Activated T-helper 2 cell treated with anti-CD3 and anti-CD28 coated beads, Interferon-gamma antibody, Interleukin-2, Interleukin-4, amounts not matched to agents 10 μg/mL and 5 μg/mL and 100 μg/mL, durations not matched to agents 14 hours and 24 hours and 36 hours (primary cell): ENCODE results near the gene ANAPC13. TPM values are rescaled to one million over a fixed set of nuclear protein-coding genes. Genes with fewer than 3 reads are reported as not detected.

Experiments
- DNase-seq: peaks from one replicate; pipeline ENCODE4 v3.0.0; 2021; ENCODE audit warnings: low spot score
- H3K27ac Mint-ChIP-seq: one replicate; pipeline ENCODE4 v1.8.0; 2021; ENCODE audit warnings: mixed read lengths
- H3K27me3 Mint-ChIP-seq: one replicate; pipeline ENCODE4 v1.8.0; 2021; ENCODE audit warnings: low read depth, mixed read lengths
- H3K36me3 Mint-ChIP-seq: one replicate; pipeline ENCODE4 v1.8.0; 2021; ENCODE audit warnings: low read depth, mixed read lengths
- H3K4me1 Mint-ChIP-seq: one replicate; pipeline ENCODE4 v1.8.0; 2021; ENCODE audit warnings: low read depth, mixed read lengths
- H3K4me3 Mint-ChIP-seq: one replicate; pipeline ENCODE4 v1.8.0; 2021; ENCODE audit warnings: low read depth, mild to moderate bottlenecking, moderate library complexity, mixed read lengths
- H3K9me3 Mint-ChIP-seq: one replicate; pipeline ENCODE4 v1.8.0; 2021; ENCODE audit warnings: mixed read lengths
- intact Hi-C: fragments of 100-400 bp; cut with micrococcal nuclease; formaldehyde crosslinking; loops from one replicate; pipeline ENCODE4 v1.15.1; 2023
- total RNA-seq: library from RNA; stranded (reverse); gene quantifications from 2 replicates; pipeline ENCODE4 v1.2.3, GENCODE V29; 2022

Gene ANAPC13
- total RNA-seq, 1 donor from 2014 or later: 27.3 TPM

- H3K4me1 Mint-ChIP-seq: no peaks in the 10 kb centered on the region
- H3K36me3 Mint-ChIP-seq: no peaks in the 10 kb centered on the region
- H3K4me3 Mint-ChIP-seq: no peak overlapping the region
Observed at GRCh38 chr3:134462331-134462941, 23.3 kb downstream of the ANAPC13 start.

DNA sequence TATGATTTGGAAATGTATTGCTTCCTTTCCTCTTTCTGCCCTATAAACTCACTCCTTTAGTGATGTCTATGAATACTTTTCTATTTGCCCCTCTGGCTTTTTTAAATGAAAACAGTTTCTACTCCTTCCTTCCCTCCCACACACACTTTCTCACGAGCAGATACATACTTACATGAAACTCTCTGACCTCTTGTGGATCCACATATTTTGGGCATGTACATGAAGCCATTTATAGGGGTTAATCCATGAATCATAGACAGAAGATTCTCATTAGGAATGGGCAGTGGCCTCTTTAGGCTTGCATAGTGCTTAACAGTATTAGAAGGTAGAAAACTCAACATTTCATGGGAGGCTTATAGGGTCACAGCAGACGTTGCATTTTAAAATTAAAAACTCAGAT is 24.8 kb downstream of the ANAPC13 start:
- Mint-ChIP-seq H3K27ac (no peak overlapping the region), H3K4me3 (no peak overlapping the region), H3K36me3 (no peaks in the 10 kb centered on the region), H3K9me3 (no peaks in the 10 kb centered on the region), H3K27me3 (peaks cover 22% of the 10 kb centered on the region), H3K4me1 (no peaks in the 10 kb centered on the region)
- intact Hi-C loops: no loop called here
- DNase-seq: no peak

More at GRCh38 chr3:134462331-134462941, 23.3 kb downstream of the ANAPC13 start:
- intact Hi-C loops: no loop called here
- H3K9me3 Mint-ChIP-seq: no peaks in the 10 kb centered on the region
- H3K27me3 Mint-ChIP-seq: peaks cover 18% of the 10 kb centered on the region
- DNase-seq: no peak
- no peak overlapping the region for H3K27ac Mint-ChIP-seq

DNA sequence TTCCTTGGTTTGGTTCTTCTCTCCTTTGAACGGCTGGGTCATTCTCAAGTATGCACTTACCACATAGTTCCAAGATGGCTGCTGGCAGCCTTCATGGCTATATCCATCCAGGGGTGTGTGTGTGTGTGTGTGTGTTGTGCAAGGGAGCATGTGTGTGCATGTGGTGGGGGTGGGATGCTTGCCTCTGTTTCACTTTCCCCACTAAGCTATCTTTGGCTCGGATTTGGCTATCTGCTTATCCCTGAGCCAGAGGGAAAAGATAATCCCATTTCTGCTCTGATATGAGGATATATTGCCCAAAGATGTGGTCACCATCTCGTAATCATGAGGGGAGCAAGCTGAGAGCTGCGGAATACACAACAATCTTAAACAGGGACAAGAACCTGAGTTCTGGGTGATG is 26.2 kb downstream of the ANAPC13 start:
- no peaks in the 10 kb centered on the region for H3K4me1 Mint-ChIP-seq
- H3K27me3 Mint-ChIP-seq: peaks cover 22% of the 10 kb centered on the region
- no peaks in the 10 kb centered on the region for H3K9me3 Mint-ChIP-seq
- no peak for DNase-seq
- no peaks in the 10 kb centered on the region for H3K36me3 Mint-ChIP-seq
- no peak overlapping the region for H3K27ac Mint-ChIP-seq
- H3K4me3 Mint-ChIP-seq: no peak overlapping the region
- intact Hi-C loops: no loop called here

GRCh38 chr3:134458406-134458945 is 27.3 kb downstream of the ANAPC13 start:
- Mint-ChIP-seq H3K4me1 (no peaks in the 10 kb centered on the region), H3K27me3 (peaks cover 24% of the 10 kb centered on the region), H3K36me3 (no peaks in the 10 kb centered on the region), H3K27ac (no peak overlapping the region), H3K9me3 (no peaks in the 10 kb centered on the region), H3K4me3 (no peak overlapping the region)
- DNase-seq: no peak
- intact Hi-C loops: no loop called here

DNA sequence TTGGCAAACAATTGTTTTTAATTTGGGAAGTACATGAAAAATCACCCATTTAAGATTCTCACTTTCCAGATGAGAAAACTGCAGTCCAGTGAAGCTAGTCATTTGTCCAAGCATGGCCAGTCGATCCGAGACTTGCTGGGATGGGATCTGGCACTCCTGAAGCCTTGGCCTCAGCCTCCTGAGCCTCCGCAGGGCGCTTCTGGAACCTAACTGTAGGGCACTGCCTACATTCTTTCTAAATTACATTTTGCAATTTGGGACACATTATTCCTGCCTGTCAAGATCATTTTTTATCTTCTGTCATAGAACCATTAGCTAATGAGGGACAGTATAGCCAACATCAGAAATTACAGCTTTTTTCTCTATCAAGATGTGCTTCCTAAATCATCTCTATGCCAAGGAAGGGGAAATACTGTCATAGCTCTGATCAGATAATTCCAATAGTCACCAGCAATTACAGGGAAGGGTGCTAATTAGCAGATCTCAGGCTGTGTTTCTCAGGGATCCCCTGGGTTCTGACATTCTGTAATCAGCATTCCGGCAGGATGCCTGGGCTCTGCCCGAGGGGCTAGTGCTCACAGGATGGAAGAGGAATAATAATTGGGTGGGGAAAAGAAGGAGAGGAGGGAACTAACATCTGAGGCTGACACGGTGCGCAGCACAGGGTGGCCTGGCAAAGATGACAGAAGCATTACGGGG is 28.3 kb downstream of the ANAPC13 start:
- no peaks in the 10 kb centered on the region for H3K4me1 Mint-ChIP-seq
- intact Hi-C loops: no loop called here
- no peak overlapping the region for H3K4me3 Mint-ChIP-seq
- H3K27me3 Mint-ChIP-seq: peaks cover 23% of the 10 kb centered on the region
- H3K27ac Mint-ChIP-seq: no peak overlapping the region
- no peaks in the 10 kb centered on the region for H3K36me3 Mint-ChIP-seq
- no peaks in the 10 kb centered on the region for H3K9me3 Mint-ChIP-seq
- DNase-seq: no peak

GRCh38 chr3:134453631-134454030 is 32.2 kb downstream of the ANAPC13 start:
- no peak for DNase-seq
- Mint-ChIP-seq H3K27me3 (peaks cover 23% of the 10 kb centered on the region), H3K36me3 (no peaks in the 10 kb centered on the region), H3K27ac (no peak overlapping the region), H3K9me3 (no peaks in the 10 kb centered on the region), H3K4me3 (no peak overlapping the region), H3K4me1 (no peaks in the 10 kb centered on the region)
- intact Hi-C loops: no loop called here

DNA sequence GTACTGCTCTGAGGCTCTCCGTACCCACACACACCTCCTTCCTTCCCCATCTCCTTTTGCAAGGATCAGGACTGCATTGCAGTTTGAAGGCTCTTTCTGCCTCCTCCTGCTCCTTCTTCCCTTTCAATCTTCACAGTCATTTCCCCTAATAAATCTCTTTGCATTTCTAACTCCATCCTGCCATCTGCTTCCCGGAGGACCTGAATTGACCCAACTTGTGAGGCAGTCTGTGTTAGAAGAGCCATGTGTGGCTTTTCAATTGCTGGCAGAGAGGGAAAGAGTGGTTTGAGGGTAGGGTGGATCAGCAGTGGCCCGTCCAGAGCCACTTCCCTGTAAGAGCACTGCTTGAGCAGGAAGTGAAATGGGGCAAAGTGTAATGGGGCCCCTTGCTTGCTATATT is 35.8 kb downstream of the ANAPC13 start:
- Mint-ChIP-seq H3K4me1 (no peaks in the 10 kb centered on the region), H3K36me3 (no peaks in the 10 kb centered on the region), H3K27me3 (peaks cover 13% of the 10 kb centered on the region), H3K9me3 (peaks cover 6% of the 10 kb centered on the region), H3K27ac (no peak overlapping the region), H3K4me3 (no peak overlapping the region)
- DNase-seq: no peak
- intact Hi-C loops: no loop called here

DNA sequence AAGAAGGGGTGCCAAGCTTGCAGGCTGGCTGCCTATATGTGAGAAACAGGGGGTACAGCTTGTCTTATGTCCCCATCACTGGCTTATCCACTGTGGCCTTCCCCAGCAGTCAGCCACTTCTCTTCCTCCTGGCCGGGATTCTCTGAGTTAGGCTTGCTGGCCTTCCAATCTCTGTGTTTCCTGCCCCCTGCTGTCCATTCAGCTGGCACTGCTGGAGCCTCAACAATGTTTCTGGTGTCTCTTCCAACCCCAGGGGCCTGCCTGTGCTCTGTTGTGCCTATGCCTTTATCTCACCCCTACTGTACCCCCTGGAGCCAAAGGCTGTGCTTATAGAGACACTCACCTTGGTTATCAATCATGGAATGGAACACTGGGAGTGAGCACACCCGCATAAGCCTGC is 36.5 kb downstream of the ANAPC13 start:
- peaks cover 11% of the 10 kb centered on the region for H3K9me3 Mint-ChIP-seq
- H3K4me3 Mint-ChIP-seq: no peak overlapping the region
- peaks cover 17% of the 10 kb centered on the region for H3K27me3 Mint-ChIP-seq
- DNase-seq: no peak
- intact Hi-C loops: no loop called here
- no peaks in the 10 kb centered on the region for H3K36me3 Mint-ChIP-seq
- H3K27ac Mint-ChIP-seq: no peak overlapping the region
- H3K4me1 Mint-ChIP-seq: no peaks in the 10 kb centered on the region

DNA sequence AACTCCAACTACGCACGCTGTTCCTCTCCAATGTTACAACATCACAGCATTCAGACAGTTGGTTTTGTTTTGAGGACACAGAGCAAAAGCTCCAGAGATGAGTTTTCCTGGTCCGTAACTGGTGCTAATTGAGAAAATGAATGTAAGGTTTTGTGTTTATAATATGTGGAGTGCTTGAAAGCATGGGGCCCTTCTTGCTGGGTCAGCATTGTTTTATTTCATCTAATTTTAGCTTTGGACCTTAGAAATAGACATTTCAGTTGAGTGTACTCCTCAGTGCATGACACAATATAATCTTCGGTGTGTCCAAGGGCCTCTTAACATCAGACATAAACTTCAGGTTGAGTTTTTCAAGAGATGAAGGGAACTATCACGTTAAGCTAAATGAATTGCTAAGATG is 37.1 kb downstream of the ANAPC13 start:
- intact Hi-C loops: no loop called here
- Mint-ChIP-seq H3K4me3 (no peak overlapping the region), H3K27me3 (peaks cover 16% of the 10 kb centered on the region), H3K4me1 (no peaks in the 10 kb centered on the region), H3K9me3 (peaks cover 11% of the 10 kb centered on the region), H3K27ac (no peak overlapping the region), H3K36me3 (no peaks in the 10 kb centered on the region)
- no peak for DNase-seq

GRCh38 chr3:134447351-134447750 is 38.4 kb downstream of the ANAPC13 start:
- intact Hi-C loops: no loop called here
- H3K4me3 Mint-ChIP-seq: no peak overlapping the region
- no peak overlapping the region for H3K27ac Mint-ChIP-seq
- no peak for DNase-seq
- no peaks in the 10 kb centered on the region for H3K36me3 Mint-ChIP-seq
- peaks cover 10% of the 10 kb centered on the region for H3K27me3 Mint-ChIP-seq
- peaks cover 11% of the 10 kb centered on the region for H3K9me3 Mint-ChIP-seq
- no peaks in the 10 kb centered on the region for H3K4me1 Mint-ChIP-seq

- intact Hi-C loops: no loop called here
- Mint-ChIP-seq H3K4me3 (no peak overlapping the region), H3K36me3 (no peaks in the 10 kb centered on the region), H3K27me3 (peaks cover 6% of the 10 kb centered on the region), H3K27ac (no peak overlapping the region), H3K4me1 (no peaks in the 10 kb centered on the region), H3K9me3 (peaks cover 11% of the 10 kb centered on the region)
- DNase-seq: no peak
Observed at GRCh38 chr3:134446800-134447199, 39.0 kb downstream of the ANAPC13 start.

DNA sequence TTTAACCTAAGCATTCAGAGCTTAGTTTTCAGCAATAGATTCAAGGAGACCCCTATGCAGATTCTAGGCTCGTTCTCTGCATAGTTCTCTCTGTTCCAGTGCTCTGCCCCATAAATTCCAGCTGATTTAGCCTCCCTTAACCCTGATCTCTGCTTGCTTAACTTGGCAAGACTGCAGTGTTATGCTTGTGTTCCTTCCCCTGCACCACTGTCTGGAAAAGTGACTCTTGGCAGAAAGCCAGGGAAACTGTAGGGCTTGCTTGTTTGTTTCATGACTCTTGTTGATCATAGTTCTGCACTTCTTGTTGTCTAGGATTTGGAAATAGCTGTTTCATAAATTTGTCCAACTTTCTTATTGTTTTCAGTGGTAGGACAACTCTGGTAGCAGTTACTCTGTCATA is 40.1 kb downstream of the ANAPC13 start:
- DNase-seq: no peak
- Mint-ChIP-seq H3K27me3 (peaks cover 6% of the 10 kb centered on the region), H3K36me3 (no peaks in the 10 kb centered on the region), H3K4me1 (no peaks in the 10 kb centered on the region), H3K4me3 (no peak overlapping the region), H3K9me3 (peaks cover 11% of the 10 kb centered on the region), H3K27ac (no peak overlapping the region)
- intact Hi-C loops: no loop called here

DNA sequence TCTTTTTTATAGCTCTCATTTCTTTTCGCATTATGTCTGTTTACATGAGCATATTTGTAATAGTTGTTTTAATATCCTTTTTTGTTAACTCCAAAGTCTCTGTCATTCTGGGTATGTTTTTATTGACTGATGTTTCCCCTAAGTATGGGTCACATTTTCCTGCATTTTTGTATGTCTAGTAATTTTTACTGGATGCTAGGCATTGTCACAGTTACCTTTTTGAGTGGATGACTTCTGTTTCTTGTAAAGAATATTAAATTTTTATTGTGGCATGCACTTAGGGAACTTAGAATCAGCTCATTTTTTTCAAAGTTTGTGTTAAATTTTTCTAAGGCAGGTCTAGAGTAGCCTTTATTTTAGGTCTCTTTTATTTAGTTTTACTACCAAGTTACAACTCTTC is 40.7 kb downstream of the ANAPC13 start:
- no peak overlapping the region for H3K27ac Mint-ChIP-seq
- no peaks in the 10 kb centered on the region for H3K4me1 Mint-ChIP-seq
- H3K9me3 Mint-ChIP-seq: peaks cover 11% of the 10 kb centered on the region
- no peak for DNase-seq
- no peaks in the 10 kb centered on the region for H3K36me3 Mint-ChIP-seq
- H3K4me3 Mint-ChIP-seq: no peak overlapping the region
- H3K27me3 Mint-ChIP-seq: peaks cover 7% of the 10 kb centered on the region
- intact Hi-C loops: no loop called here
